Astrocyte of the cerebellum (primary cell): ENCODE measurements around the gene TRHDE.

Experiments
- DNase-seq: peaks from one replicate; pipeline ENCODE4 v3.0.0-alpha.2; 2011; ENCODE audit warnings: low read depth
- H3K4me3 ChIP-seq: 2 replicates; pipeline ENCODE4 v1.5.1; 2011; ENCODE audit warnings: mild to moderate bottlenecking, low read depth, low read length, moderate library complexity
- in situ Hi-C: cut with HindIII; loops from 2 replicates; pipeline ENCODE4 v1.10.0; 2017; ENCODE audit warnings: low sequenced_read_pairs
- TF ChIP-seq, protein P1 (sequence below): IDR thresholded peaks from 2 replicates; pipeline ENCODE4 v1.5.1; 2012; ENCODE audit warnings: low read length, low read depth, moderate library complexity, mild to moderate bottlenecking; ENCODE audit errors: missing control alignments

Gene TRHDE

DNA sequence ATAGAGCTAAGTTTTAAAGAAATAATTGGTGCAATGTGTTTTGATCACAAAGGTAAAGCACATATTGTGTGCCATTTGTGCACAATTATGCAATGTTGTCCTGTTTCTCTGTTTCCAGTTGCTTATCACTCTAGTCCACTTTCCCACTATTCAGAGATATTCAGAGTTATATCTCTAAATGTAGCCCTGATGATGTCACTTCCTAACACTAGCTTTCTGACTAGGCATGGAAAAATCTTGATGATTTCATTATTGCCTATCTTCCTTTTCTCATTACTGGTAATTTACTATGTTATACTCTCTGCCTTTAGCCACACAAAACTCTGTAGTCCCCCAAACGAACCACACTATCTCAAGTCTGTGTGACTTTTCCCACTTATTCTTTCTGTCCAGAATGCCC lies 221.2 kb downstream of the TRHDE start:
- in situ Hi-C loops = no loop called here
- DNase-seq = no peak
- TF ChIP-seq, protein P1, sequence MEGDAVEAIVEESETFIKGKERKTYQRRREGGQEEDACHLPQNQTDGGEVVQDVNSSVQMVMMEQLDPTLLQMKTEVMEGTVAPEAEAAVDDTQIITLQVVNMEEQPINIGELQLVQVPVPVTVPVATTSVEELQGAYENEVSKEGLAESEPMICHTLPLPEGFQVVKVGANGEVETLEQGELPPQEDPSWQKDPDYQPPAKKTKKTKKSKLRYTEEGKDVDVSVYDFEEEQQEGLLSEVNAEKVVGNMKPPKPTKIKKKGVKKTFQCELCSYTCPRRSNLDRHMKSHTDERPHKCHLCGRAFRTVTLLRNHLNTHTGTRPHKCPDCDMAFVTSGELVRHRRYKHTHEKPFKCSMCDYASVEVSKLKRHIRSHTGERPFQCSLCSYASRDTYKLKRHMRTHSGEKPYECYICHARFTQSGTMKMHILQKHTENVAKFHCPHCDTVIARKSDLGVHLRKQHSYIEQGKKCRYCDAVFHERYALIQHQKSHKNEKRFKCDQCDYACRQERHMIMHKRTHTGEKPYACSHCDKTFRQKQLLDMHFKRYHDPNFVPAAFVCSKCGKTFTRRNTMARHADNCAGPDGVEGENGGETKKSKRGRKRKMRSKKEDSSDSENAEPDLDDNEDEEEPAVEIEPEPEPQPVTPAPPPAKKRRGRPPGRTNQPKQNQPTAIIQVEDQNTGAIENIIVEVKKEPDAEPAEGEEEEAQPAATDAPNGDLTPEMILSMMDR = no peak
- no peak overlapping the region for H3K4me3 ChIP-seq

DNA sequence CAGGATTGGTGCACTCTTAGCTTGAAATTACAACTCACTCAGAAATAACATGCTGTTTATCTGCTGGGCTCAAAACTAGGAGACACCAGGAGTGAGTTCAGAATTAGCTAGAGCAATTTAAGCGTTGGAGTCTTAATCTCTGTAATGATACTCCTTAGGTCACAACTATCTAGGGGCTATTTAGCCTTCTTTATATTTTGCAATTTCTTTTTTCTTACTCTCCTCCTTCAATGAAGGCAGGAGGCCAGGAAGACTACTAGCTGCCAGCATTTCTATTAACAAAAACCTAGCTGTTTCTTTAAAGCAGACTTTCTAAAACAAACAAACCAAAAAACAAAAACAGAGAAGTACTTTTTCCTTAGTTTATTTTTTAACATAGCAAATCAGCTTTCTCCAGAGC lies 226.2 kb downstream of the TRHDE start:
- DNase-seq = no peak
- in situ Hi-C loops = no loop called here
- no peak overlapping the region for H3K4me3 ChIP-seq
- TF ChIP-seq, protein P1 = no peak

DNA sequence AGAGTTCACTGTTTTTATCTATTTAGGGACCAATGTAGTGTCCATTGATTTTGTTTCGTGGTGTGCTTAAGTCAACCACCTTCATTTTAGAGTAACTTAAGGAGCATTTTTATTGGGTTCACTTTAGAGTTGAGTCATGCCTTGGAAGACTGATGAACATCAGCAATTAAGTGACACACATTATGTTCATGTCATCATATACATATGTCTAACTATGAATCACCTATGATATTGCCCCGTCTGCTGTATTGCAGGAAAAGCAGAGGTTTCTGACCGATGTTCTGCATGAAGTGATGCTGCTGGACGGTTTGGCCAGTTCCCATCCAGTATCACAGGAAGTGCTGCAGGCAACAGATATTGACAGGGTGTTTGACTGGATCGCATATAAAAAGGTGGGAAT lies 227.1 kb downstream of the TRHDE start:
- in situ Hi-C loops = no loop called here
- TF ChIP-seq, protein P1 = no peak
- no peak for DNase-seq
- H3K4me3 ChIP-seq = no peak overlapping the region

DNA sequence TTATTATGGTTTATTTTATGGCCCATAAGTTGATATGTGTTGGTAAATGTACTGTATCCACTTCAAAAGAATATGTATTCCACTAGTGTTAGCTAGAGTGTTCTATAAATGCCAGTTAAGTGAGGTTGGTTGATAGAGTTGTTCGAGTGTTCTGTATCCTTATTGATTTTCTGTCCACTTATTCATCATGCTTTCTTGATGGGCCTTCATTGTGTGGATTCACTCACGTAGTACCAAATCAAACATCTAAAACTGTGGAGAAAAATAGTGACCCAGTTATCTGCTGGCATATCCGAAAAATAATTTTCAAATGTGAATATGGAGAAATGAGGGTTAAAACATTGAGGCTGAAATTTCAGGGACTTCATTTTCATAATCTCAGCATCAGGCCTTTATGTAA lies 230.4 kb downstream of the TRHDE start:
- H3K4me3 ChIP-seq = no peak overlapping the region
- in situ Hi-C loops = no loop called here

DNA sequence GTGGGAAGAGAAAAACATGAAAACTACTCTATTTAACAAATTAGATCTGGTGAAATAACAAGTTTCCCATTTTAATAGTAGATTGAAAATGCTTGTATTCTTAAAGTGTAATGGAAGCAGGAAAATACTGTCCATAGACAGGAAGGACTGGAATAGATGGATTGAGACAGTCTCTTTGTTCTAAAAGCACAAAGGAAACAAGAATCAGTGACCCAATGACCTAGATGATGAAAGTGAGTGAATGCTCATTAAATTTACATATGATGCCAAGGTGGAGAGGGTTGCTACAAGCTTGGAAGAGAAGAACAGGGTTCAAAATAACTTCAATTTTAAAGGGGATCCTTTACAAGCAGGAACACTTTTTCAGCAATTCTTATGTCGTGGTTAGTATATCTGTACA lies 233.1 kb downstream of the TRHDE start:
- DNase-seq = no peak
- in situ Hi-C loops = no loop called here
- H3K4me3 ChIP-seq = no peak overlapping the region
- TF ChIP-seq, protein P1 = no peak

More for the DNA sequence above, 230.4 kb downstream of the TRHDE start:
- TF ChIP-seq, protein P1 = no peak
- no peak for DNase-seq

DNA sequence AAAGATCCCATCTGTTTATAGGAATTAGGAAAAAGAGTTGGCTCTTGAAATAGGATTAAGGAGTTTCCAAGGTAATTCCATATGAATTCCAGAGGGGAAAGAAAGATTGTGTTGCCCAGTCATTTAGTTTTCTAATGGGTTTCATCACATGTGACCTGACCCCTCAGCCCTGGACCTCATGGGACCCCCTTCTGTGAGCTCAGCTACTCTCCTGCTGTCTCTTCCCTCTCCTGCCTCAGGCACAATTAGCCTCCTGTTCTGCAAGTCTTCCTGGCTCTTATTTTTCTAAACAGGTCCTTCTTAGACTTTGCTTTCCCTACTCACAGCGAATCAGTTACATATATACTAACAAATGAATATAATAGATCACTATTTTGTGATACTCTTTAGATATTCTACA lies 237.7 kb downstream of the TRHDE start:
- TF ChIP-seq, protein P1 = no peak
- no peak overlapping the region for H3K4me3 ChIP-seq
- no peak for DNase-seq
- in situ Hi-C loops = no loop called here

DNA sequence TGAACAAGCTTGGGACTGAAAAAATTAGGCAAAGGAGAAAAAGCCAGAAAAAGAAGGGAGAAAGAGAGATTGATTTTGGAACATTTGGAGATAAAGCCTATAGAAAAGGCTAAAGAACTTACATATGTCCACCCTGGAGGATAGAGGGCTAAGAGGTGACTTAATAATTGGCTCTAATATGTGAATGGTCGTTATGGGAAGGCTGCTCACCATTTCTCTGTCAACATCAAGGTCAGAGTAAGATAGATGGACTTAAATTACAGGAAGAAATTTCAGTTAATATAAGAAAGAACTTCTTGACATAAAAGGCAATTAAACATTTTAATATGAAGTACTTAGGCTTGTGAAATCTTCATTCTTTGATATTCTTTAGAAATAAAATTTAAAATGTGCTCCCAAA lies 238.6 kb downstream of the TRHDE start:
- TF ChIP-seq, protein P1 = no peak
- no peak for DNase-seq
- in situ Hi-C loops = no loop called here
- no peak overlapping the region for H3K4me3 ChIP-seq
